SJSA1 (cell line): ENCODE data around the gene DMKN. TPM values are rescaled to one million over a fixed set of nuclear protein-coding genes. Genes with fewer than 3 reads are reported as not detected.
"Not testable (repeated sequence)": the region's sequence is repeated elsewhere in the genome, so short reads cannot be mapped to it uniquely, and the experiment has no call there.

Experiments
- DNase-seq, 2 experiments: peaks; one replicate each; pipeline ENCODE4 v3.0.0-alpha.2; 2015 to 2020; ENCODE audit warnings: low spot score in 2 of 2, low read depth in 1 of 2
- H3K27ac ChIP-seq: fragments of 250-450 bp; sonication (Bioruptor Pico); 2 replicates; pipeline ENCODE4 v1.5.1; 2020; ENCODE audit warnings: mild to moderate bottlenecking, moderate library complexity
- H3K27me3 ChIP-seq: fragments of 250-450 bp; sonication (Bioruptor Pico); replicated peaks from 2 replicates; pipeline ENCODE4 v1.5.1; 2020; ENCODE audit warnings: mild to moderate bottlenecking, moderate library complexity
- H3K36me3 ChIP-seq: fragments of 250-450 bp; sonication (Bioruptor Pico); 2 replicates; pipeline ENCODE4 v1.5.1; 2020; ENCODE audit warnings: mild to moderate bottlenecking
- H3K4me1 ChIP-seq: fragments of 250-450 bp; sonication (Bioruptor Pico); replicated peaks from 2 replicates; pipeline ENCODE4 v1.6.1; 2021; ENCODE audit warnings: mild to moderate bottlenecking
- H3K4me3 ChIP-seq: fragments of 250-450 bp; sonication (Bioruptor Pico); 2 replicates; pipeline ENCODE4 v1.5.1; 2020; ENCODE audit warnings: mild to moderate bottlenecking
- H3K9me3 ChIP-seq: fragments of 250-450 bp; sonication (Bioruptor Pico); replicated peaks from 2 replicates; pipeline ENCODE4 v1.5.1; 2020; ENCODE audit warnings: mild to moderate bottlenecking
- total RNA-seq: library from RNA; depleted of rRNA; stranded (reverse); fragments of >200 nt; shearing (Covaris generic); gene quantifications from 2 replicates; pipeline ENCODE4 v1.2.3, GENCODE V29; 2014

Gene DMKN
- total RNA-seq, 1 experiment from 2014 or later, result not detected

DNA sequence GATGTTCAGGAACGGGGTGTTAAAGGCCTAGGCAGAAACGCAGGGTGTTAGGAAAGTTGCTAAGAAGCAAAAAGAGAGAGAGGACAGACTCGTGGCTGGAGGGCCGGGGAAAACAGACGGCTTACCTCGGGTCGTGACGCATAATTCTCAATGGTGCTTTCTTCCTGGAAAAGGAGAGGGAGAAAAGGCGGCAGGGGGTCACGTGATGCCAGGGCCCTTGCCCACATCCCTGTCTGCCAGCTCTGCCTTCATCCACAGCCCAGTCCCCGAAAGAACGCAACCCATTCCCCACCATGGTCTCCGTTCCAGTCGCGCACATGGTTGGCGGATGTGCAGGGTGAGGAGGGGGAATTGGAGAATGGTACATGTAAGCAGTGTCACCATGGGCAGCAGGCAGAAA, 24.8 kb downstream of the DMKN start:
- H3K36me3 ChIP-seq, result no peaks in the 10 kb centered on the region
- H3K4me1 ChIP-seq, result no peaks in the 10 kb centered on the region
- no peak overlapping the region for H3K27ac ChIP-seq
- no peak for DNase-seq
- no peak overlapping the region for H3K4me3 ChIP-seq
- no peaks in the 10 kb centered on the region for H3K9me3 ChIP-seq
- H3K27me3 ChIP-seq, result peaks cover 28% of the 10 kb centered on the region

DNA sequence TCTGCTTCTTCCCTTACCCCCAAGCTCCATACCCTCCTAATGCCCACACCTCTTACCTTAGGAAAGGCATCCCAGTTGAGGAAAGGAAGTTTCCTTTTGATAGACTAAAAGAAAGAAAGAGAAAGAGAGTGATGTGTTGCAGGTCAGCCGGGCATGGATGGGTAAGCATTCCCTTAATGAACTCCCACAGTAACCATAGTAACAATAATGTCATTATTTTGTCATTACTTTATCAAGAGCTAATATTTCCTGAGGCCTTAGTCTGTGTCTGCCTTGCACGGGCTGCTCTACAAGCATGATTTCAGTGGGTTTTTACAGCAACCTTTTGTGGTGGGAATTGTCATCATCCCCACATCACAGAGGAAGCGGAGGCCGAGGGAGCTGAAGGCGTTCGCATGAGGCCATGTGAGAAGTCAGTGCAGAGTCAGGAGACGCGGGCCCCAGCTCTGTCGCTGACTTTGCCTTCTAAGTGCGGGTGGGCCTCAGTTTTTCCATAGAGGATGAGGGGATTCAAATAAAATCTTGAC, 25.7 kb downstream of the DMKN start:
- no peak overlapping the region for H3K4me3 ChIP-seq
- no peak for DNase-seq
- H3K36me3 ChIP-seq, result no peaks in the 10 kb centered on the region
- no peaks in the 10 kb centered on the region for H3K9me3 ChIP-seq
- H3K27ac ChIP-seq, result no peak overlapping the region
- peaks cover 23% of the 10 kb centered on the region for H3K27me3 ChIP-seq
- no peaks in the 10 kb centered on the region for H3K4me1 ChIP-seq

DNA sequence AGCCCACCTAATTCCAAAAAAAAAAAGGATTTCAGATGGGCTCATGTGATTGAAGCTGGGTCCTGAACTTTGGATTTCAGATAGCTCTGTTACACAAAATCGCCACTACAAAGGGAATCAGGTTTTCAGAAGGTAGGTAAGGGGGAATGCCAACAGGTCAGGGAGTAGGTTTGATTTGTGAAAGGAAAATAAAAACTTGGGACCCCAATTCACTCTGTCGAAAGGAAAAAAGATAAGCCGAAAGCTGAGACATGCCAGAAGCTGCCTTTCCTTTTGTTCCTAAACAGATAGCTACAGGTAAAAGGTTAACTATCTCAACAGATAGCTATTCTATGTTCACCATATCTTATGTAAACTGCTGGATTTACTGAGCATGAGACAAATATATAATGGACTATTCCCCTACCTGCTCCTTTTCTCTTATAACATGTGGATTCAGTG, 27.2 kb downstream of the DMKN start:
- Histone ChIP-seq H3K9me3 (no peaks in the 10 kb centered on the region), H3K36me3 (no peaks in the 10 kb centered on the region), H3K27ac (no peak overlapping the region), H3K4me1 (no peaks in the 10 kb centered on the region), H3K4me3 (no peak overlapping the region), H3K27me3 (peaks cover 18% of the 10 kb centered on the region)
- no peak for DNase-seq

DNA sequence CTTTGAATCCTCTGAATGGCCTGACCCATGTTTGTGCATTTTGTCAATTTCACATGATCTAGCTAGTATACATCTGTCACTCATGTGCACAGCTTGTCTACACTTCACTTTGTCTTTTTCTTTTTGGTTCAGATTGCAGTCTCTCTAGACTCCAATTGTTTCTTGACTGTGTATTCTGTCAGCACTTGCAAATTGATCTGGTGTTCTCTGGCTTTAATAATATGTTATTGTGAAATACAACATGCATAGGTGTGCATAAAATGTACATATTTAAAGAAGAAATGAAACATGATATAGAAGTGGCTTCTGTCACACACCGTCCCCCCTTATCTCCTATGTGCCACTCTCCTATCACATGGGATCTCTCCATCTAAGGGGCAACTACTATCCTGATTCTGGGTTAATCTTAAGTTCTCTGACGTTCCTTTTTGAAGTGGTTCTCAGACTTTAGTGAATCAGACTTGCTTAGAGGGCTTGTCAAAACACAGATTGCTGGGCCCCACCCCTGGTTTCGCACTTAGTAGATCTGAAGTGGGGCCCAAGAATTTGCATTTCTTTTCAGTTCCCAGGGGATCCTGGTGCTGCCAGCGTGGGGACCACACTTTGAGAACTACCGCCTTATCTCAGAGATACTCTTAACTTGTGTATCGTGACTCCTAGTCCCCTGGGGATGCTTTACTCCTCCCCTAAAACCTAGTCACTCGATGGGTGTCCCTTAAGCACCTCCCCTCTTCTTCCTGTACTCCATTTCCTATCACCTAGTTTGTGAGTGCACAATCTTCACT, 29.0 kb downstream of the DMKN start:
- H3K27ac ChIP-seq, result no peak overlapping the region
- no peaks in the 10 kb centered on the region for H3K9me3 ChIP-seq
- H3K36me3 ChIP-seq, result no peaks in the 10 kb centered on the region
- no peak for DNase-seq
- no peaks in the 10 kb centered on the region for H3K4me1 ChIP-seq
- no peak overlapping the region for H3K4me3 ChIP-seq
- H3K27me3 ChIP-seq, result peaks cover 11% of the 10 kb centered on the region; the same call in 1 of the 2 replicates

DNA sequence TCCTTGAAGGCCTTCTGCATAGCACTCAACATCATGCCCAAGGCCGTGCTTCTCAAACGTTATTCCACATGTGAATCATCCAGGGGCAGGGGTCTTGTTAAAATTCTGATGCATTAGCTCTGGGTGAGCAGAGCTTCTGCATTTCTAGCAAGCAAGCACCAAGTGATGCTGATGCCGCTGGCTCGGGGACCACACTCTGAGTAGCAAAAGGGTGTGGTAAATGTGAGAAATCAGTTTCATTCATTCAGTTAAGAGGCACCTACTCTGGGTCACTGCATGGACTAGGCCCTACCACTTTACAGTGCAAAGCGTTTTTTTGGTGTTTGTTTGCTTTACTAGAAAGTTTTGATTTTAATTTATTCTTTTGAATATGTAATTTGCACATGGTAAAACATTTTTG, 30.4 kb downstream of the DMKN start:
- Histone ChIP-seq H3K27ac (no peak overlapping the region), H3K9me3 (no peaks in the 10 kb centered on the region), H3K4me1 (no peaks in the 10 kb centered on the region), H3K4me3 (no peak overlapping the region), H3K36me3 (no peaks in the 10 kb centered on the region), H3K27me3 (peaks cover 11% of the 10 kb centered on the region)
- DNase-seq, result no peak

DNA sequence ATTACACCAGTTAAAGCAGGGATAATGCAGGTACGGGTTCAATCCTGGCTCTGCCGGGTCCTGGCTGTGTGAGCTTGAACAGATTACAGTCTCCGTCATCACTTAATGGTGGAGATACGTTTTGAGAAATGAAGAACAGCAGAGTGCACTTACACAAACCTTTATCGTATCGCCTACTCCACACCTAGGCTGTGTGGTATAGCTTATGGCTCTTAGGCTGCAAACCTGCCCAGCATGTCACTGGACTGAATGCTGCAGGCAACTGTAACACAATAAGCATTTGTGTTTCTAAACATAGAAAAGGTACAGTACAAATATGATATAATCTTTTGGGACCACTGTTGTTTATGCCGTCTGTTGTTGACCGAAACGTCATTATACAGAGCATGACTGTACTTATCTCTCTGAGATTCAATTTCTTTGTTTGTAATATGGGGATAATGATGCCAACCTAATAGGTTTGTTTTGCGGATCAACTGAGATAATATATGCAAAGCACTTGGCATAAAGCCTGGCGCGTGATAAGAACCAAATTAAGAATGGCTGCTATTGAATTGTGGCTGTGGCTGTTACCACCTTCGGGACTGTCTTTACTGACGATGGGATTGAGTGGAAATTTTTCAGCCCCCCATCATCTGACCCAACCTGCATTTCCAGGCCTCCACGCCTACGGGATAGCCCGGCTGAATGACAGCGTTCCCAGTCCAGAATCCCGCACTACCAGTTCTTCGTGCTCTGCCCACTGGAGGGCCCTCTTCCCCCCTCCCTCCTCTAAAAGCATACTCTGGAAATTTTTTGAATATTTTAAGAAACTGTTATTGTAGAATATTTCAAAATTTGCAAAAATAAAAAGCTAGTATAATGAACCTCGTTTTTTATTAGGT, 34.4 kb downstream of the DMKN start:
- Histone ChIP-seq H3K27me3 (no peaks in the 10 kb centered on the region; the same call in 1 of the 2 replicates), H3K27ac (no peak overlapping the region), H3K9me3 (no peaks in the 10 kb centered on the region), H3K4me1 (no peaks in the 10 kb centered on the region), H3K4me3 (no peak overlapping the region), H3K36me3 (no peaks in the 10 kb centered on the region)
- no peak for DNase-seq

DNA sequence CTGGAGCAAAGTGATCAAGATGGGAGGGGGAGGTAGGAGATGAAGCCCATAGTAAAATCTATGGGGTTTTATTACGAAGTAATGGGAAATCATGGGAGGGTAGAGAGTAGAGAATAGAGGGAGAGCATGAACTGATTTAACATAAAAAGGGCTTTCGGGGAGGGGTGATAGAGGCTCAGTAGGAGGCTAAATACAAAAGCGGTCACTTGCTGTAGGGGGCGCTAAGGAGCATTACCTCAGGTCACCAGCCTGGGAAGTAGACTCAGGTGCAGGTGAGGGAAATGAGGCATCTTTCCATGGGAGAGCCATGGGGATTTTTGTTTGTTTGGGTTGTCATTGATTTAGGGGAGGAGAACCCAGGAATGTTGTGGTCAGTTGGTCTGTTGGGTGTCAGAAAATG, 37.3 kb downstream of the DMKN start:
- Histone ChIP-seq H3K9me3 (no peaks in the 10 kb centered on the region), H3K4me1 (no peaks in the 10 kb centered on the region), H3K4me3 (no peak overlapping the region), H3K36me3 (no peaks in the 10 kb centered on the region), H3K27me3 (no peaks in the 10 kb centered on the region; the same call in 1 of the 2 replicates), H3K27ac (no peak overlapping the region)
- DNase-seq, result no peak

DNA sequence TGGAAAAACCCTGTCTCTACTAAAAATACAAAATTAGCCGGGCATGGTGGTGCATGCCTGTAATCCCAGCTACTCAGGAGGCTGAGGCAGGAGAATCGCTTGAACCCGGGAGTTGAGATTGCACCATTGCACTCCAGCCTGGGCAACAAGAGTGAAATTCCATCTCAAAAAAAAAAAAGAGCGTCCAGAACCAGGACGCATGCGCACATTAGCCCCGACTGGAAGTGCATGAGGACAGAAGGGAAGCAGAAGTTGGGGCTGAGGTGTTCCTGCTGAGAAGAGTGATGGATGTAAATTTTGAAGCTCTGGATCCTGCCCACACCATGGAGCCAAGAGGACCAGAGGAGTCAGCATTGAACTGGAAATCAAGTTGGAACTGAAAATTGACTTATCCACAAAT, 38.9 kb downstream of the DMKN start:
- H3K27me3 ChIP-seq, DNase-seq, H3K9me3 ChIP-seq, H3K4me1 ChIP-seq, H3K27ac ChIP-seq, H3K4me3 ChIP-seq, H3K36me3 ChIP-seq: not testable (repeated sequence)

DNA sequence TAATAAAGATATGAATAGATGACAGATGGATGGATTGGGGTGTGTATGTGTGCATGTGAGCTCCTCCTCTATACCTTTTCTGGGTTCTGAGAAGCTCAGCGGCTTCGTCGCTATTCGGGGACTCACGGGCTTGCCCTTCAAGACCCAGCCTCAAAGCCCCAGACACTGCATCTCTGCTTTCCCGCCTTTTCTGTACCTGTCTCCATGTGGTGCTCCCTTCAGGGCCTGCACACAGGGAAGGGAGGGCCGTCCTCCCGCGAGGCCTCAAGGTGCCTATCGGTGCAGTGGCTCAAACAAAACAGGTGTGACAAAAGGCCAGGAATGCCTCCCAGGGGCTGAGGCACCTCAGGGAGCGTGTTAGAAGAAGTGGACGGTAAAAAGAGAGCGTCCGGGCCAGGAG, 39.3 kb downstream of the DMKN start:
- Histone ChIP-seq H3K27me3 (no peaks in the 10 kb centered on the region; the same call in 1 of the 2 replicates), H3K9me3 (no peaks in the 10 kb centered on the region), H3K27ac (no peak overlapping the region), H3K36me3 (no peaks in the 10 kb centered on the region), H3K4me1 (no peaks in the 10 kb centered on the region), H3K4me3 (no peak overlapping the region)
- no peak for DNase-seq

DNA sequence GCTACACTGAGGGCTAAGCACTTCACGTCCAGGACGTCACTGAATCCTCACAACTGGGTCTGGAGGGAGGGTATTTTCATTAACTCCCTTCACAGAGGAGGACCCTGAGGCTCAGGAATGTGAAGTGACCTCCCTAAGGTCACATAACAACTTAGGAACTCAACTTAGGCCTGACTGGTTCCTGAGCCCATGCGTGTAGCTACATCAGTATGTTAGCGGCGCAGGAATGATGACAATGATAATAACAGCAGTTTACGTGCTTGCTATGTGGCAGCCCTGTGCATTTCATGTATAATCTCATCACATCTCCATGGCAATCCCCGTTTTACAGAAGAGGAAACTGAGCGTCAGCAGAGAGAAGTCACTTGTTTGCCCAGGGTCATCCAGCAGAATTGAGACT, 41.5 kb downstream of the DMKN start:
- no peaks in the 10 kb centered on the region for H3K9me3 ChIP-seq
- H3K27ac ChIP-seq, result no peak overlapping the region

DNA sequence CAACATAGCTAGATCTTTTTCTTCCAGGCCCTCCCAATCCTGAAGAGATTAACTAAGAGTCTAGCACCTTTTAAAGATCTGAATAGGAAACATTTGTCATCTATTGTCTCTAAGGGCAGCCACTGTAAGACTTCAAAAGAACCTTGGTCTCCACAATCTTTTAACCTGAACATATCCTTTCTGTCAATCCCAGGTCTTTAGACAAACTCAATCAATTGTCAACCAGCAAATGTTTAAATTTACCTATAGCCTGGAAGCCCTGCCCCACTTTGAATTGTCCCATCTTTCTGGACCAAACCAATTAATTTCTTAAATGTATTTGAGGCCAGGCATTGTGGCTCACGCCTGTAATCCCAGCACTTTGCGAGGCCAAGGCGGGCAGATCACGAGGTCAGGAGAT, 42.4 kb downstream of the DMKN start:
- not testable (repeated sequence) for H3K36me3 ChIP-seq, H3K9me3 ChIP-seq, H3K27me3 ChIP-seq, H3K4me1 ChIP-seq, H3K27ac ChIP-seq, H3K4me3 ChIP-seq, DNase-seq

More for the DNA sequence above, 41.5 kb downstream of the DMKN start:
- Histone ChIP-seq H3K4me3 (no peak overlapping the region), H3K27me3 (no peaks in the 10 kb centered on the region; the same call in 1 of the 2 replicates), H3K36me3 (no peaks in the 10 kb centered on the region), H3K4me1 (no peaks in the 10 kb centered on the region)
- no peak for DNase-seq

DNA sequence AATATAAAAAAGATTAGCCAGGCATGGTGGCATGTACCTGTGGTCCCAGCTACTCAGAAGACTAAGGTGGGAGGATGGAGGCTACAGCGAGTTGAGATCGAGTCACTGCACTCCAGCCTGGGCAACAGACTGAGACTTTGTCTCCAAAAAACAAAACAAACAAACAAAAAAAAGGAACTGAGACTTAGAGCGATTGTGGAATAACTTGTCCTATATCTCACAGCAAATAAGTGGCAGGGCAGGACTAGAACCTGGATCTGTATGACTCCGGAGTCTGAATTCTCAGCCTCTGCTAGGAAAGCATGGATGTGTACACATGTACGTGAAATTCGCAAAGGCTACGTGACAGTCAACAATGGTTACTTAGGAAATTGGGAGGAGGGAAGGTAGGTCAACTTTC, 43.3 kb downstream of the DMKN start:
- Histone ChIP-seq H3K4me1 (no peaks in the 10 kb centered on the region), H3K9me3 (no peaks in the 10 kb centered on the region), H3K27ac (no peak overlapping the region), H3K4me3 (no peak overlapping the region), H3K27me3 (no peaks in the 10 kb centered on the region; the same call in 1 of the 2 replicates), H3K36me3 (no peaks in the 10 kb centered on the region)
- DNase-seq, result no peak

DNA sequence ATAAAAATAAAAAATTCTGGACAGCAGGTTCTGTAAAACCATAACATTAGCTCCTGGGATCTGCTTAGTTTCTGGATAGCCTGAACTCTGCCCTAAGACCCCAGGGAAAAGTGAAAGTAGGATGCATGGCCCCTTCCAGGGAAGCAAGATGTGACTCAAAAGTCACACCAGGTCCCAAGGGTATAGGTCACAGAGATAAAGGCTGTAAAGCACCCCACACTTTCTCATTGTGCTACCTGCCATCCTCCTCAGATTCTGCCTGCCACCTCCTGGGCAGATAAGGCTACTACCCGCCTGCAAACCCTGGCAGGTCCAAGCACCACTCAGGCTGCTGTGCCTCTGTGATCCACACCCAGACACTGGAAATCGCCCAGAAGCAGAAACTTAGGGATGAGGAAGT, 44.8 kb downstream of the DMKN start:
- H3K27me3 ChIP-seq, result no peaks in the 10 kb centered on the region; the same call in 1 of the 2 replicates
- H3K4me3 ChIP-seq, result no peak overlapping the region
- H3K4me1 ChIP-seq, result no peaks in the 10 kb centered on the region
- H3K36me3 ChIP-seq, result no peaks in the 10 kb centered on the region
- H3K27ac ChIP-seq, result no peak overlapping the region
- no peak for DNase-seq
- H3K9me3 ChIP-seq, result no peaks in the 10 kb centered on the region

DNA sequence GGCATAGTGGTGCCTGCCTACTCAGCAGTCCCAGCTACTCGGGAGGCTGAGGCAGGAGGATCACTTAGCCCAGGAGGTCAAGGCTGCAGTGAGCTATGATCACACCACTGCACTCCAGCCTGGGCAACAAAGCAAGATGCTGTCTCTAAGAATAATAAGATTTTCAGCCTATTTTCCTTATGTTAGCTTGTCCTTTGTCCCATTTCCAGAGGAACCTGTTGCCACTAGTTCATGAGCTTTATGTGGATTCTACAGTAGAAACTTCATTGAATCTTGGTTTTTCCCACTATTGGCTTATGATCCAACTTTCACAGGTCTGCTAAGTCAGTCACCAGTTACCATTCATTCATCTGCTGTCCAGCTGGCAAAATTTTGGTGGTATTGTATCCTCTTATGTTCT, 47.2 kb downstream of the DMKN start:
- Histone ChIP-seq H3K9me3 (no peaks in the 10 kb centered on the region), H3K27me3 (no peaks in the 10 kb centered on the region; the same call in 1 of the 2 replicates)

More for the DNA sequence above, 47.2 kb downstream of the DMKN start:
- Histone ChIP-seq H3K36me3 (no peaks in the 10 kb centered on the region), H3K4me3 (no peak overlapping the region), H3K4me1 (no peaks in the 10 kb centered on the region), H3K27ac (no peak overlapping the region)
- no peak for DNase-seq
